Muscle layer of duodenum (tissue), 2 donors: ENCODE results near the gene ATG4C.
"Not testable (repeated sequence)": the region's sequence is repeated elsewhere in the genome, so short reads cannot be mapped to it uniquely, and the experiment has no call there.

Experiments
- H3K27ac ChIP-seq: one replicate; pipeline ENCODE4 v1.7.0; 2013; ENCODE audit warnings: mild to moderate bottlenecking, low read length
- H3K27me3 ChIP-seq: one replicate; pipeline ENCODE4 v1.7.0; 2013; ENCODE audit warnings: low read depth, mild to moderate bottlenecking, control low read depth, low read length
- H3K36me3 ChIP-seq, 2 donors: one replicate each; pipeline ENCODE4 v1.7.0; 2013; ENCODE audit warnings: low read length in 2 of 2, control low read depth in 1 of 2, mild to moderate bottlenecking in 1 of 2; ENCODE audit not compliant: insufficient read depth in 2 of 2, control insufficient read depth in 1 of 2
- H3K4me1 ChIP-seq, 2 donors: one replicate each; pipeline ENCODE4 v1.7.0; 2013; ENCODE audit warnings: low read length in 2 of 2, mild to moderate bottlenecking in 2 of 2, control low read depth in 1 of 2, moderate library complexity in 1 of 2; ENCODE audit not compliant: insufficient read depth in 2 of 2, control insufficient read depth in 1 of 2
- H3K4me3 ChIP-seq, 2 donors: one replicate each; pipeline ENCODE4 v1.7.0; 2013; ENCODE audit warnings: low read length in 2 of 2, low read depth in 1 of 2, mild to moderate bottlenecking in 1 of 2
- H3K9me3 ChIP-seq, 2 donors: one replicate each; pipeline ENCODE4 v1.7.0; 2013; ENCODE audit warnings: low read length in 2 of 2, control low read depth in 1 of 2, mild to moderate bottlenecking in 1 of 2; ENCODE audit not compliant: control insufficient read depth in 1 of 2
- donor health status: healthy.

ATG4C gene

DNA sequence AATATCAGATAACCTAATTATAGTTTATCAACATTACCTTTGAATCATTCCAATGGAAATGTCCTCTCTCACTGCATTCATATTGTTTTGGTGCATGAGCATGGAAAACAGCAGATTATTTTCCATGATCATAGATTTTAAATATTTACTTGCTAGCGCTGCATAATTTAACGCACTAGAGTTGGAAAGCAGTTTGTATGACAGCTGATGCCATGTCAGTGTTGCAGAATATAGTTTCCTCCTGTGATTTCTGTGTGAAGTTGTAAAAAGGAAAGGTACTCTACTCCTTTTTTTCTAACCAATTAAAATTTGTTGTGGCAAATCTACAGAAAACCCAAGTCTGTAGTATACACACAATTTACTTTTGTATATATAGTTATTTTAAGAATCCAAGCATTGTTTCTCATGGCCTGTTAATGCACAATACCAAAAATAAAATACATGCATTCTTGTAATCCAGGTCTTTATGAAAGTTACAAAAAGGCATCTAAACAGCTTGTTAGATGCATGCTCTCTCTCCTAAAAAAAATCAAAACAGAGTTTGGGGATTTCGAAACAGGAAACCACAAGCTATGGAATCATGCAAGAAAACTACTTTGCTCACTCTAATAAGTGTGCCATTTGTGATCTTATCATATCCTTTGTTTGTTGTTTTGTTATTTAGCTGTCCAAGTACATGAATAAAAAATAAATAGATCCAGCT lies 1.9 kb upstream of the ATG4C start:
- no peaks in the 10 kb centered on the region for H3K36me3 ChIP-seq
- H3K4me1 ChIP-seq, result peaks cover 10% of the 10 kb centered on the region in 2 donors
- no peaks in the 10 kb centered on the region for H3K9me3 ChIP-seq
- no peak overlapping the region for H3K27ac ChIP-seq
- H3K27me3 ChIP-seq, result no peaks in the 10 kb centered on the region
- no peak overlapping the region for H3K4me3 ChIP-seq

DNA sequence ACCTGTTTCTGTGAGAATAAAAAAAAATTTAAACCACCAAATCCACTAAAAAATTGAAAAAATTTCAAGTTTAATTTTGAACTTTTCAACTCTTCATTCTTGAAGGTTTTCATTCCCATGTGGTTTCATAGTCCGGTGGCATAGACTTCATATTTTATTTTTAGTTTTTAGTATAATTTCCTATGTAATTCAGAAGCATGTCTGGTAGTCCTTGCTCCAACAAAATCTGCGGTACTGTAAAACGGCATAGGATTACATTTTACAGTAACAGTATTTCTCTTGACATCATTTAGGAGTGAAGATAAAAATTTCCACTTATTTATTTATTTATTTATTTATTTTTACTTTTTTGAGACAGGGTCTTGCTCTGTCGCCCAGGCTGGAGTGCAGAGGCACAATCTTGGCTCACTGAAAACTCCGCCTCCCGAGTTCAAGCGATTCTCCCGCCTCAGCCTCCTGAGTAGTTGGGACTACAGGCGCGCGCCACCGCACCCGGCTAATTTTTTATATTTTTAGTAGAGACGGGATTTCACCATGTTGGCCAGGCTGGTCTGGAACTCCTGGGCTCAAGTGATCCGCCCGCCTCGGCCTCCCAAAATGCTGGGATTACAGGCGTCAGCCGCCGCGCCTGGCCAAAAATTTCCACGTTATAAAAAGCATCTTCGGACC lies 1.3 kb upstream of the ATG4C start:
- H3K27me3 ChIP-seq, H3K9me3 ChIP-seq, H3K36me3 ChIP-seq, H3K27ac ChIP-seq: not testable (repeated sequence)
- Histone ChIP-seq H3K4me3 (peak overlapping the region in 1 of 2 donors; percentile 95), H3K4me1 (peaks cover 10% of the 10 kb centered on the region in 2 donors)

DNA sequence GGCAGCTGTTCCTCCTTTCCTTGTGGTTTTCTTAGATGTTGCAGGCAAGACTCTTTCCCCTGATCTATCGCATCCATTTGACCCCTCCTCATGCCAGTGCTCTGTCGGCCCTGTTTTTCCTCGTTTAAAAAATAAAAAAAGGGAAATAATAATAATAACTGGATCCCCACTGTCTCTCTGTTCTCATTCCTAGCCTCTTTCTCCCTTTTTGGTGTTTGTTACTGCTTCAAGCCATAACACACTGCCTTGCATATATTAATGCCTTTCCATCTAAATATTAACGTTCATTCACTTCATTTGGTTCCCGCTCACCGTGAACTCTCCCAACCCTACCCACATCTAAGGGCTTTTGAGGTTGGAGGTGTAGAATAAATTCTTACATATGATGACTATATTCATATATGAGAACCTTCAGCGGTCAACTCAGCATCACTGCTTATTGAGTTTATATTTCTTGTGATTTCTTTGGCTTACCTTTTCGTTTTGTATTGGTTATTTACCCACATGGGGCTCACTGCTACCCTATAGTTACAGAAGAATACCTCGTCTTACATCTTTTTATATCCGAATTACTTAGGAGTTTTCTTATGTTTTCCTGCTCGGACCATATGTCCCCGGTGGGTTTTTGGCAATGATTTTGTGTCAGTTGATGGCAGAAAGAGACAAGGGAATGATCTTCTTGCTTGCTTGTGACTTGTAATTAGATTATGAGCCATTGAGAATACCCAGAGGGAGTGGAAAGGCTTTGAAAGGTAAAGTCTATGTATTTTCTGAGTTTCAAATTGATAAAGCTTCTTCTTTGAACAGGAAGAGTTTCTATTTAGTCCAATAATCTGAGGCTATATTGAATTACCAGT lies 805 bp downstream of the ATG4C start:
- peak overlapping the region; percentile 98 for H3K27ac ChIP-seq
- no peaks in the 10 kb centered on the region for H3K27me3 ChIP-seq
- no peaks in the 10 kb centered on the region for H3K36me3 ChIP-seq
- H3K4me1 ChIP-seq, result peaks cover 10% of the 10 kb centered on the region in 2 donors
- peak overlapping the region; percentile 95 to 100 for H3K4me3 ChIP-seq
- H3K9me3 ChIP-seq, result no peaks in the 10 kb centered on the region

DNA sequence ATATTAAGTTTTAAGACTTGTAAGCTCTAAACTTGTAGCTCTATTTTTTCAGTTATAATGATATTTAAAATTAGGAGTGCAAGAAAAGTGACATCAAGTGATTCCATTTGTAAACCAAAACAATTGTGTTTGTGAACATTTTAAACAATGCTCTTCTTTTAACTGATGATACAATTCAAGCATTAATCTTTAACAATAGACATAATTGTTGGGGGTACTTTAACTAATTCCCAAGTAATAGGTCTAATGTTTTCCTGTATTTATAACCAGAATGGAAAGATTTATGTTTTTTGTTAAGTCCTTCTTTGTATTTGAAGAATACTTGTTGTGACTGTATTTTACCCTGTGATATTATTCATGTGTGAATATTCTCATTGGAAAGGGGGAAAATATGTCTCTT lies 6.8 kb downstream of the ATG4C start:
- peaks cover 0 to 3% of the 10 kb centered on the region in 2 donors for H3K4me1 ChIP-seq
- no peaks in the 10 kb centered on the region for H3K27me3 ChIP-seq
- H3K9me3 ChIP-seq, result no peaks in the 10 kb centered on the region
- no peaks in the 10 kb centered on the region for H3K36me3 ChIP-seq
- H3K27ac ChIP-seq, result no peak overlapping the region
- H3K4me3 ChIP-seq, result no peak overlapping the region

DNA sequence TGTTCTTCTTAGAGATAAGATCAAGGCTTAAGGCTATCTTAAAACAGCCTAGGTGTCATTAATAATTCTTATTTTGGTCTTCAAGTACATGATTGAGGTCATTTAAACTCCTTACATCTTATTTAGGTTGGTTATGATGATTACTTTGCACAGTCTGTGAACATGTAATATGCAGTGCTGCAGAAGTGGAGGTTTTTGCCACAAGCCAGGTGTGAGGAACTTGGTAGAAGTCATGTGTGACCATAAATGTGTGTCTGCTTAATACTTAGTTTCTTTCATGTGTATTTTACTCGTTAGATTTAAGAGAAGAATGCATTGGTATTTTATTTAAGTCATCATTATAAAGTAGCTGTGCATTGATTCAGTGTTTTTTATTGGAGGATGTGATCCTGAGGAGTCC lies 10.1 kb downstream of the ATG4C start:
- Histone ChIP-seq H3K9me3 (no peaks in the 10 kb centered on the region), H3K36me3 (no peaks in the 10 kb centered on the region), H3K4me3 (no peak overlapping the region), H3K4me1 (peaks cover 0 to 3% of the 10 kb centered on the region in 2 donors), H3K27ac (no peak overlapping the region), H3K27me3 (no peaks in the 10 kb centered on the region)

- Histone ChIP-seq H3K27ac (no peak overlapping the region), H3K4me3 (no peak overlapping the region), H3K4me1 (peaks cover 0 to 3% of the 10 kb centered on the region in 2 donors), H3K9me3 (no peaks in the 10 kb centered on the region), H3K27me3 (no peaks in the 10 kb centered on the region), H3K36me3 (no peaks in the 10 kb centered on the region)
Observed at GRCh38 chr1:62796221-62796620, 12.3 kb downstream of the ATG4C start.

GRCh38 chr1:62799688-62800087 lies 15.8 kb downstream of the ATG4C start:
- no peaks in the 10 kb centered on the region for H3K9me3 ChIP-seq
- H3K4me3 ChIP-seq, result no peak overlapping the region
- H3K27ac ChIP-seq, result no peak overlapping the region
- no peaks in the 10 kb centered on the region for H3K36me3 ChIP-seq
- peaks cover 0 to 3% of the 10 kb centered on the region in 2 donors for H3K4me1 ChIP-seq
- no peaks in the 10 kb centered on the region for H3K27me3 ChIP-seq

GRCh38 chr1:62800281-62800680 lies 16.3 kb downstream of the ATG4C start:
- Histone ChIP-seq H3K36me3 (no peaks in the 10 kb centered on the region), H3K4me1 (no peaks in the 10 kb centered on the region), H3K9me3 (no peaks in the 10 kb centered on the region), H3K27me3 (no peaks in the 10 kb centered on the region), H3K27ac (no peak overlapping the region), H3K4me3 (no peak overlapping the region)

- H3K27me3 ChIP-seq, result no peaks in the 10 kb centered on the region
- H3K4me1 ChIP-seq, result no peaks in the 10 kb centered on the region
- H3K9me3 ChIP-seq, result no peaks in the 10 kb centered on the region
- no peak overlapping the region for H3K4me3 ChIP-seq
- H3K27ac ChIP-seq, result no peak overlapping the region
- H3K36me3 ChIP-seq, result no peaks in the 10 kb centered on the region
Observed at GRCh38 chr1:62800825-62801306, 16.9 kb downstream of the ATG4C start.

GRCh38 chr1:62809788-62810187 lies 25.9 kb downstream of the ATG4C start:
- Histone ChIP-seq H3K9me3 (no peaks in the 10 kb centered on the region), H3K4me1 (no peaks in the 10 kb centered on the region), H3K27me3 (no peaks in the 10 kb centered on the region), H3K36me3 (peaks cover 0 to 14% of the 10 kb centered on the region in 2 donors), H3K27ac (no peak overlapping the region), H3K4me3 (no peak overlapping the region)
